ENCODE results near the gene EPB41L4B.

The EPB41L4B gene

GRCh38 chr9:109245310-109245897 is 75.5 kb downstream of the EPB41L4B start:
- H3K4me3 ChIP-seq (ENCODE audit: low read depth, low read length): no peak overlapping the region
- DNase-seq (ENCODE audit: low read depth): no peak
- no peak for TF ChIP-seq CTCF (IDR thresholded peaks at IDR 0.05; ENCODE audit: control insufficient read depth, extremely low read depth, insufficient read depth)

- TF ChIP-seq CTCF (IDR thresholded peaks at IDR 0.05; ENCODE audit: control insufficient read depth, extremely low read depth, insufficient read depth): peak; percentile 91
- no peak overlapping the region for H3K4me3 ChIP-seq (ENCODE audit: low read depth, low read length)
- DNase-seq (ENCODE audit: low read depth): no peak
Measured at GRCh38 chr9:109244179-109245132, 76.4 kb downstream of the EPB41L4B start.

- no peak overlapping the region for H3K4me3 ChIP-seq (ENCODE audit: low read depth, low read length)
- no peak for TF ChIP-seq CTCF (IDR thresholded peaks at IDR 0.05; ENCODE audit: control insufficient read depth, extremely low read depth, insufficient read depth)
- no peak for DNase-seq (ENCODE audit: low read depth)
Measured at GRCh38 chr9:109242741-109243140, 78.1 kb downstream of the EPB41L4B start.

GRCh38 chr9:109242014-109242413 is 78.8 kb downstream of the EPB41L4B start:
- no peak for DNase-seq (ENCODE audit: low read depth)
- H3K4me3 ChIP-seq (ENCODE audit: low read depth, low read length): no peak overlapping the region
- no peak for TF ChIP-seq CTCF (IDR thresholded peaks at IDR 0.05; ENCODE audit: control insufficient read depth, extremely low read depth, insufficient read depth)

GRCh38 chr9:109241207-109241606 is 79.7 kb downstream of the EPB41L4B start:
- H3K4me3 ChIP-seq (ENCODE audit: low read depth, low read length): no peak overlapping the region
- no peak for TF ChIP-seq CTCF (IDR thresholded peaks at IDR 0.05; ENCODE audit: control insufficient read depth, extremely low read depth, insufficient read depth)
- peak; percentile 91 for DNase-seq (ENCODE audit: low read depth)

- TF ChIP-seq CTCF (IDR thresholded peaks at IDR 0.05; ENCODE audit: control insufficient read depth, extremely low read depth, insufficient read depth): no peak
- no peak for DNase-seq (ENCODE audit: low read depth)
Measured at GRCh38 chr9:109239240-109239639, 81.6 kb downstream of the EPB41L4B start.

More at GRCh38 chr9:109239240-109239639, 81.6 kb downstream of the EPB41L4B start:
- no peak overlapping the region for H3K4me3 ChIP-seq (ENCODE audit: low read depth, low read length)
